Measurements from ENCODE around the gene HSD17B12. TPM values are rescaled to one million over a fixed set of nuclear protein-coding genes. Genes with fewer than 3 reads are reported as not detected.
"Not testable (repeated sequence)": the region's sequence is repeated elsewhere in the genome, so short reads cannot be mapped to it uniquely, and the experiment has no call there.

HSD17B12 gene
- 68.2 and 71.3 TPM in 2 replicates for total RNA-seq (2014; rRNA removed; shearing (Covaris generic))

DNA sequence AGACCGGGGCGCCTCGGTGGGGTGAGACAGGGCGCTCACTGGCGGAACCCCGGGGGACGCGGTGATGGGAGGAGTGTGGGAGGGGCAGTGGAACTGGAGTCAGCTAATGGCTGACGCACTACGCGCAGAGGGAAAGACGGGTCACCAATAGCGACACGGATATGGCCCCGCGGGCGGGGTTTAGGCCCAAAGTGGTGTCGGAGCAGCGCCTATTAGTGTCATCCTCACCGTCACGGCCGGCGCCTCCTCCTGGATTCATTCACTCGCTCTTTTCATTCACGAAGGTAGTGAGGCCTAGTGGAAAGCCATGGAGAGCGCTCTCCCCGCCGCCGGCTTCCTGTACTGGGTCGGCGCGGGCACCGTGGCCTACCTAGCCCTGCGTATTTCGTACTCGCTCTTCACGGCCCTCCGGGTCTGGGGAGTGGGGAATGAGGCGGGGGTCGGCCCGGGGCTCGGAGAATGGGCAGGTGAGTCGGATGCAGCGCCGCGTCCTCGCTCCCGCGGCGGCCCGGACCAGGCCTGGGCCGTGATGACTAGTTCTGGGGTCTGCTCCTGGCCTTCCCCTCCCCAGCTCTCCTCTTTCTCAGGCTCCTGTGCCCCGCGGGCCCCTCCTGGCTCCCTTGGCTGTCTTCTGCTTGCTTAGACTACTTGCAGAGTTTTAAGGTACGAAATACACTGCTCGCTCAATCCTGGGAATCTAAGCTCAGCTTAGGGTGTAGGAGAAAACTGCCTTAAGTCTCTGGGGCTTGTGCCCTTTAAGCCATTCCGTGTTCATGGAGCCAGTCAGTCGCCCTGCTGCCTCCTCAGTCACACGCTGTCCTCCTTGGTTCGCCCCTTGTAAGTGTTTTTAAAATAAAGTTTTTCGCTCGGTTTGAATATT lies at the start of gene HSD17B12:
TSS of gene HSD17B12 (plus strand) at position 218 of the 880 bp plus-strand sequence. CDS start at position 308, 90 bp downstream.
- DNase-seq (ENCODE audit: low read depth) = peak; percentile 98

GRCh38 chr11:43631732-43632131 lies 48.8 kb upstream of the HSD17B12 start:
- DNase-seq (ENCODE audit: low read depth) = no peak

GRCh38 chr11:43632181-43632580 lies 48.4 kb upstream of the HSD17B12 start:
- DNase-seq (ENCODE audit: low read depth) = no peak

GRCh38 chr11:43638717-43639116 lies 41.8 kb upstream of the HSD17B12 start:
- no peak for DNase-seq (ENCODE audit: low read depth)

DNA sequence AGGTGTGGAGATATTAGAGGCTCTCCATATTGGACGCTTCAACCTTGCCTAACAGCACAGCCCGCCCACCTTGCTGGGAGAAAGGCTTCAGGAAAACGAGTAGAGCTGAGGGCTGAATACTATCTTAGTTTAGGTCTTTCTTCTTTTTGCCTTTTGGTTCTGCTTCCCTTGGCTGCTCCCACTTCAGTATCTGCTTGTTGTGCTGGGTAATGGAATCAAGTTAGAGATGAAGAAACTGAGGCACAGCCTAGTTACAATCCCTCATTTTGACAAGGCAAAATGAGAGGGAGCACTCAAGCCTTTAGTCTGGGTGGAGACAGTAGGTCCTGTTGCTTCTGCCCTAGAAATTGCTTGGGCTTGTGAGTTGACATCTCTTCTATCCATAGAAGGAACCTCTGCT lies 41.3 kb upstream of the HSD17B12 start:
- no peak for DNase-seq (ENCODE audit: low read depth)

- no peak for DNase-seq (ENCODE audit: low read depth)
These were observed 40.6 kb upstream of the HSD17B12 start for GRCh38 chr11:43639920-43640319.

DNA sequence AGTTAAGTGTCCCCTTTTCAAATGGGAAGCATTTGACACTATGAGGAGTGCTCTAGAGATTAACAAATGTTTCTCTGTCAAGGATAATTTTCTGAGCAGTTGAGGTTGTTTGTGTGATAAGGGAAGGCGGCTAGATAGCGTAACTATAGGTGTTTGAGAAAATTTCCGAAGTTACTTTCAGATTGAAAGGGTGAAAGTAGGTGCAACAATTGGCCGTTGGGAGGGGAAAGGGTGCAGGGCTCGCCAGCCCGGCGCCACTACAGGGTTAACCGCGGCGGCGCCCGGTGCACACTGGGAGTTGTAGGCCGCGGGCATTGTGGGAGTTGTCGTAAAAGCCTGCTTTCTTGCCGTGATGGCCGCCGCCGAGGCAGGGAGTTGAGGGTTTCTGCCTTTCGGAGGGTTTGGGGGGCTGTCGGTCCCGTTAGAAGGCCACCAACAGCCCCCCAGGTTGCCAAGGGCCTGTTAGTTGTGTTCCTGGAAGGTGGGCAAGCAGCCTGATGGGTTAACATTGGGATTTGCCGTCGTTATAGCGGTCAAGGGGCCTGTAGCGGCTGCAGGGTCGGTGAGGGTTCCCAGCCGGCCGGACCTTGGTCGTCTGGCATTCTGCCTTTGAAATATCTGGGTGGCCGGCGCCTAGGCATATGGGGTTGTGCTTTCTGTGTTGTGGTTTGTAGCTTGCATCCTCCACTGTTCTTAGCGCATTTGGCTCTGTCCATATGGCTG lies 36.5 kb upstream of the HSD17B12 start:
- DNase-seq (ENCODE audit: low read depth) = peak; percentile 81

- DNase-seq (ENCODE audit: low read depth) = no peak
These were observed 35.8 kb upstream of the HSD17B12 start for GRCh38 chr11:43644621-43645299.

DNA sequence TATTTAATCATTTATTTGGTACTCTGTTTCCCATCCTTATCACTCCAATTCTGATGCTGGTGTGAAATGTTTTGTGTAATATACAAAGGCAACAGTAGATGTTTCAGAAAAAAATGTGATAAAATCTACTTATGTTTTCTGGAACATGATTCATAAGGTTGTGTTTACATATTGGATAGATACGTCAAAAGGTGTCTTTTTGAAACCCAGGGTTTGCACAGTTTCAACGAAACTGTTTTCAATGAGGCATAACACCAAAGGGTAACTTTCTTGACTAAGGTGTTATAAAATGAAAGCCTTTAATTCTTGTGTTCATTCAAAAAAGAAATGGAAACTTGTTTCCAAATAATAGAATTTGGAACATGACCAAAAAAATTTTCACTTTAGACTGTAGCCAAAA lies 33.8 kb upstream of the HSD17B12 start:
- no peak for DNase-seq (ENCODE audit: low read depth)

GRCh38 chr11:43648888-43649287 lies 31.6 kb upstream of the HSD17B12 start:
- DNase-seq (ENCODE audit: low read depth) = no peak

DNA sequence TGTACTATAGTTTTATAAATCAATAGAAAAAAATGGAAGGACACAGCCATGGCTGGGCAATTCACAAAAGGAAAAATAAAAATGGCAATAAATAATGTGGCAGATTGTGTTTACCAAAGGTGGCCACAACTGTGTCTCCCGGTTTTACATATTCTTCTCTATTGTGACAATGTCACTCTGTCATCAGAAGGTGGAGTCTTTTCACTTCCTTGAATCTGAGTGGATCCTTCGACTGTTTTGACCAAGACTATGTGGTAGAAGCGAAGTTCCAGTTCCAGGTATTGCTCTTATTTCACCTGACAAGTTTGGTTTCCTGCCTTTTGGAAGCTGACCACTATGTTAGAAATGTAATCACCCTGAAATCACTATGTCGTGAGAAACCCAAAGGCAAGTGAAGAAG lies 31.0 kb upstream of the HSD17B12 start:
- DNase-seq (ENCODE audit: low read depth) = no peak

GRCh38 chr11:43649921-43650320 lies 30.6 kb upstream of the HSD17B12 start:
- DNase-seq (ENCODE audit: low read depth) = no peak

GRCh38 chr11:43663018-43663417 lies 17.5 kb upstream of the HSD17B12 start:
- DNase-seq (ENCODE audit: low read depth) = not testable (repeated sequence)

GRCh38 chr11:43664295-43664694 lies 16.2 kb upstream of the HSD17B12 start:
- DNase-seq (ENCODE audit: low read depth) = no peak

DNA sequence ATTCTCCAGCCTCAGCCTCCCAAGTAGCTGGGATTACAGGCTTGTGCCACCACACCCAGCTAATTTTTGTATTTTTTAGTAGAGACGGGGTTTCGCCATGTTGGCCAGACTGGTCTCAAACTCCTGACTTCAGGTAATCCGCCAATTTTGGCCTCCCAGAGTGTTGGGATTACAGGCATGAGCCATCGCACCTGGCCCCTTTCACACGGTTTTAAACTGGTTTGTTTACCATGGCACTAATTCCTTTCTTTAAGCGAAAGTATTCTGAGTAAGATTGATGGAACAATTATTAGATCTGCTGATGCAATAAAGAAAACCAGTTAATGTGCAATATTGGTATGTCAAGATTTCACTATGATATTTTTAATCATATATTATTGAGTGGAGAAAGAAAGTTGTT lies 9.3 kb upstream of the HSD17B12 start:
- DNase-seq (ENCODE audit: low read depth) = not testable (repeated sequence)

DNA sequence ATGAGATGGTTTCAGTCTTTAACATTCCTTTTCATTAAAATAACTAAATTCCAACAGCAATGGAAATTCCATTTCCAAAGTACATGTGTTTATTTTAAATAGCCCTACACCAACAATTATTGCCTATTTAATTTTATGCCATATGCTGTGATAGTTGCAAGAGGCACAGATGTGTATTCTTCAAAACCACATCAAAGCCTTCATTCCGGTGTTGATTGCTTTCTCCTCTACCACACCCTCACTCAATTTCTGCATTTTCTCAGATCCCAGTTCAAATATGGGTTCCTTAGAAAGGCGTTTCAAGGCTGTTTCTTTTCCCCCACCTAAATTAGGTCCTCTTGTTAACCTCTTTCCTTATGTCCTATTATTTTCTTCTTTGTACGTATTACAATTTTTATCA lies 6.0 kb upstream of the HSD17B12 start:
- DNase-seq (ENCODE audit: low read depth) = no peak

GRCh38 chr11:43676933-43677332 lies 3.6 kb upstream of the HSD17B12 start:
- no peak for DNase-seq (ENCODE audit: low read depth)

GRCh38 chr11:43681401-43681942 lies 934 bp downstream of the HSD17B12 start:
- peak; percentile 19 for DNase-seq (ENCODE audit: low read depth)

DNA sequence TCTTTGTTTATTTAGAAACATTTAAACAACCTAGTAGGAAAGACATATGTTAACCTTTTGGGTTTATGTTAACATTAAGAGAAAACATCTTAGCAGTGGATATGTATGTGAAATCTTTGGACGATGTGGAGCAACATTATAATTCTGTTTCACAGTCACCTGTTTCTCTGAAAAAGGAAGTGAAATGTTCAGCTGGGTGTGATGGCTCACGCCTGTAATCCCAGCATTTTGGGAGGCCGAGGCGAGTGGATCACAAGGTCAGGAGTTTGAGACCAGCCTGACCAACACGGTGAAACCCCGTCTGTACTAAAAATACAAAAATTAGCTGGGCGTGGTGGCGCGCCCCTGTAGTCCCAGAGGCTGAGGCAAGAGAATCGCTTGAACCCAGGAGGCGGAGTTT lies 1.5 kb downstream of the HSD17B12 start:
- DNase-seq (ENCODE audit: low read depth) = not testable (repeated sequence)

DNA sequence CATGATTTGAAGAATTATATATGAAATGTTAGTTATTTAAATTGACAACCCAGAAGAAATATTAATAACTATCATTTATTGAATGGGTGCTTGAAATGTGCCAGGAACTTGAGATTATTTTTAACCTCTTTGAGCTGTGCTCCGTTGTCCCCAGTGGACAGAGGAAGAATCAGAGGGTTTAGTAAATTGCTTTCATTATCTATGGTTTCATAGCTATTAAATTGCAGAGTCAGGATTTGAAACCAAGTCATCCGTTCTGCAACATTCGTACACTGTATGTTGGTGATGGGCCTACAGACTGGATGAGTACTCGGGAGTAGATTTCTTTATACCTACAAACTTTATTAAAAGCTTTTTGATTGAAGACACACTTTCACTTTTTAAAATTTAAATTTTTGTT lies 4.9 kb downstream of the HSD17B12 start:
- DNase-seq (ENCODE audit: low read depth) = peak; percentile 4

DNA sequence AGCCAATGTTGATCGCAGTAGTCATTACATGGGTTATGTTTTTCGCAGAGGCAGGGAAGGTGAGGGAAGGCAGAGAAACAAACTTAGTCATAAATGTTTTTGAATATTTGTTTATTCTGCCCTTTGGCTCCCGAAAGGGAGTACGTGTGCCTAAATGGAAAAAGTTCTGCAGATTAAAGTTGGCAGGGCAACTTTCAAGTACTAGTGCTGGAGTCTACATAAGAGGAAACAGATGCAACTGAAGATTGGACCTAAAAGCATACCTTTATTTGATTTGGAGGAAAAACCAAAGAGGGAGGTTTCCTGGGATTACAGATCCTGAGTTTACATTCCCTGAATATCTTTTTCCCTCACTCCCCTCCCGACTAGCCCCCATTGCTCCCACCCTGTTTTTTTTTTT lies 5.7 kb downstream of the HSD17B12 start:
- no peak for DNase-seq (ENCODE audit: low read depth)
